HG02981 (cell line): ENCODE data around the gene HDAC4.
"Not testable (repeated sequence)": the region's sequence is repeated elsewhere in the genome, so short reads cannot be mapped to it uniquely, and the experiment has no call there.

Experiments
- ATAC-seq: cut with Tn5 transposase; IDR thresholded peaks from one replicate; pipeline ENCODE4 v1.9.1; 2021; ENCODE audit warnings: mild to moderate bottlenecking, moderate library complexity; ENCODE audit not compliant: unreplicated experiment

Gene HDAC4

DNA sequence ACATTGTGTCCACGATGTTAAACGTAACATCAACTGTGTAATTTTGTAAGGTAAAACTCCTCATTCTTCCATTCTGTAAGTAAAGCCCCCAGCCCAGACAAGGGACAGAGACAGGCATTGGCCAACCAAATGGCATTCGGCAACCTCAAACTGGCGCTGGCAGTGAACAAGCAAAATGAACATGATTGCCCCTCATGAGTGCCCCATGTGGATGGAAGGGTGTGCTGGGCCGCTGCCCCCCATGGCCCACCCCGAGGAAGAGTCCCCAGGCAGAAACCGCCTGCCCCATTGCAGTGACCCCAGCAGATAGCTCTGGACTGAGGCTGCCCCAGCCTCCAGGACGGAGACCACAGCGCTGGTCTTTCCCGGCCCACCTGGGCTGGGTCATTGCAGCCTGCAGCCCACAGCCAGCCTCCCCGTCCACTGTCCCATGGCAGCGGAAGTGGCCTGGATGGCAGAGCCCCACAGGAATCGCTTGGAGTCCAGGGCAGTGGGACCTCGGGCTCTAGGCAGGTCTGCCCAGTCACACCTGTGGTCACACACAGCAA, 220.2 kb downstream of the HDAC4 start:
- no peak for ATAC-seq

DNA sequence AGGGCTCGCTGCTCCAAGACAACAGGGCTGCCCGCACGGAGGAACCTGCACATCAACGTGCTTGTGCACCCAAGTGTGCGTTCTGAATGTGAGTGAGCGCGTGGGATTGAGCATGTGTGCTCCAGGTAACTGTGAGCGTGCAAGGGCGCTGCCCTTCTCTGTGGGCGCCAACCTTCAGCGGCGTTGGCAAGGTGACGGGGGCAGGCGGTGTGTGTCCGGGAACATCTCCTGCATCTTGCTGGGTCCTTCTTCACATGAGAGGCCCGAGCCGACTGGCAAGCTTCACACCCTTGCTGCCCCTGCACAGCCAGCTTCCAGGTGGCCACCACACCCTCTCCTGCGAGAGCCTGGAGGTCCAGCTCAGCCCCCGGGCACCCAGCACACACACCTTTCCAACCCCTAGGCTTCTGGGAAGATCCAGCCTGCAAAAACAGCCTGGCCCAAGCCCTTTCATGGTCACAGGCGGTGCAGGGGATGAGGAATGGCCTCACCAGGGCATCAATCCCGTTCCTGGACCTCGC, 220.9 kb downstream of the HDAC4 start:
- no peak for ATAC-seq

DNA sequence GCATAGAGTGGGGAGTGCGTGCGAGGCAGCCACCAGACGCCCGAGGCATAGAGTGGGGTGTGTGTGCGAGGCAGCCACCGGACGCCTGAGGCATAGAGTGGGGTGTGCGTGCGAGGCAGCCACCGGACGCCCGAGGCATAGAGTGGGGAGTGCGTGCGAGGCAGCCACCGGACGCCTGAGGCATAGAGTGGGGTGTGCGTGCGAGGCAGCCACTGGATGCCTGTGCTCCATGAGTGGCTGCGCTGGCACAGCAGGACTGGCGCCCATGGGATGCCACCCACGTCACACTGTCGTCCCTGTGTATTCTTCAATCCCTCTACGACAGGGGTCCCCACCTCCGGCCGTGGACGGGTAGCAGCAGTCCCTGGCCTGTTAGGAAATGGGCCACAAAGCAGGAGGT, 221.9 kb downstream of the HDAC4 start:
- no peak for ATAC-seq

DNA sequence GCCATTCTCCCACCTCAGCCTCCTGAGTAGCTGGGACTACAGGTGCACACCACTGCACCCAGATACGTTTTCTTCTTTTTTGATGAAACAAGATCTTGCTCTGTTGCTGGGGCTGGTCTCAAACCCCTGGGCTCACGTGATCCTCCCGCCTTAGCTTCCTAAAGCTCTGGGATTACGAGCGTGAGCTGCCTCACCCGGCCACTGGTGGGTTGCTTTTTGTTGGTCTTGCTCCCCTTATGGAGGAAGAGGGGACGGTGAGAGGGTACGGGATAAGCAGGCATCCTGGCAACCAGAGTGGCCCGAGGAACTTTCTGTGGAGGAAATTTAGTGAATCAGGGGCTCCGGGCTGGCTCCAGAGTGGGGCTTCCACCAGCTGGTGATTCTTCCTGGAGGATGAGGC, 222.3 kb downstream of the HDAC4 start:
- ATAC-seq = no peak

DNA sequence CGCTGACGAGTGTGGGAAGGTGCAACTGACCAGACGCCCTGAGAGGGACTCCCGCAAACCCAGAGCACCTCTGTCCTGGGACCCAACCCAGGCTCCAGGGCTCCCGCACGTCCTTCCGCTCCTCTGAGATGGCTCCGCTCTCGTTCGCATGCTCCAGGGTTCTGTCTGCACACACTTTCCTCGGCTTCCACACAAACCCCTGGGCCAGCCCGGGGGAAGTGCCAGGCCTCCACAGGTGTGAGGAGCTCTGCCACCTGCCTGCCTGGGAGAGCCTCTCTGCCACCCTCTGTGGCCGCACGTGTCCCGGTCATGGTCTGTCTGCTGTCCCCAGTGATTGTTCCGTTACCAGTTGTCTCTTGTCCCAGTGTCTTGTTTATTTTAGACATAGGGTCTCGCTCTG, 222.9 kb downstream of the HDAC4 start:
- ATAC-seq = no peak

DNA sequence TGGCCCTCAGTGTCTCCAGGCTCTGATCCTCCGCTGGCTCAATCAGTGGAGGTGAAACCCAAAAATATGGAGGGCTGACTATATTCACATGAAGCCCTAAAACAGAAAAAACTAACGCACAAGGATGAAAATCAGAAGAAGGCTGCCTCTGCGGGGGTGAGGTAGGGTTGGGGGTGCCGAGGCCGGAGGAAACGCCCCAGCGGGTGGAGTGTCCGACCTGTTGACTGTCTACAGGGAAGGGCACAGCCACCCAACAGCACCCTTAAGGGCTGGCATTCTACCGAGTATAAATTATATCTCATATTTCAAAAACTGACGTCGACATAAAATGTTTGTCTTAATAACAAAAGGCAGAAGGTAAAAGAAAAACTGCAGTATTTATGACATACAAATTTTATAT, 223.5 kb downstream of the HDAC4 start:
- ATAC-seq = no peak

DNA sequence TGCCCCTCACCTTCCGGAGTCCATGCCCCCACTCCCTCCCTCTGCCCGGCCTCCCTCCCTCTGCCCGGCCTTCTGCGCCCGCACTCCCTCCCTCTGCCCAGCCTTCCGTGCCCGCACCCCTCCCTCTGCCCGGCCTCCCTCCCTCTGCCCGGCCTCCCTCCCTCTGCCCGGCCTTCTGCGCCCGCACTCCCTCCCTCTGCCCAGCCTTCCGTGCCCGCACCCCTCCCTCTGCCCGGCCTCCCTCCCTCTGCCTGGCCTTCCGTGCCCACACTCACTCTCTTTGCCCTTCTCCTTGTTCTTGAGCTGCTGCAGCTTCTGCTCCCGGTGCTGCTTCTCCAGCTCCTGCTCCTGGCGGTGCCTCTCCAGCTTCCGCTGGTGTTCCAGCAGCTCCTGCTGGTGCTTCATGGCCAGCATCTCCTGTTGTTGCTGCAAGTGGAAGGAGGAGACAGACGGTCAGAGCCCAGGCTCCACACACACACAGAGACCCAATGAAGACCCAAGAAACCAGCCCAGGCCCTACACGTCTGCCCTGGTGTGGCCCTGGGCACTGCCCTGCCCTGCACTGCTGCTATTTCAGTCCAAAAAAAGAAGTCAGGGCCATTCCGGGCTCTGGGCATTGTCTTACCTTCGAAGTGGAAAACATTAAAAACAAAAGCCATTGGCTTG, 224.5 kb downstream of the HDAC4 start:
- ATAC-seq = not testable (repeated sequence)

DNA sequence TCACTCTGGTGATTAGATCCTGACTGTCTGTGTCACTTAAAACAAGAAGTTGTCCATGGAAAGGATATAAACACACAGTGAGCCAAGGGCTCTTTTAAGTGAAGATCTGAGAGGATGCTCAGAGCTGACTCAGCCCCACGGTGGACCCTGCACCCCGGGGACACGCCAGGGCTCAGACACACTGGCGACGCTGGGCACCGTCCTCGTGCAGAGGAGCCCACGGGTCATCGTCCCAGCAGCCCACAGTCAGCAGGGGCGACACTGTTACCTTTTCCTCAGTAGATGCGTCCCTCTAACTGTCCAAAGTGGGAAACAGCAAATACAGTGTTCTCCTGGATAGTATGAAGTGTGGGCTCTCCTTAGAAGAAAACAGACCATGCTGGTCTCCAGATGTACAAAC, 225.6 kb downstream of the HDAC4 start:
- ATAC-seq = no peak

DNA sequence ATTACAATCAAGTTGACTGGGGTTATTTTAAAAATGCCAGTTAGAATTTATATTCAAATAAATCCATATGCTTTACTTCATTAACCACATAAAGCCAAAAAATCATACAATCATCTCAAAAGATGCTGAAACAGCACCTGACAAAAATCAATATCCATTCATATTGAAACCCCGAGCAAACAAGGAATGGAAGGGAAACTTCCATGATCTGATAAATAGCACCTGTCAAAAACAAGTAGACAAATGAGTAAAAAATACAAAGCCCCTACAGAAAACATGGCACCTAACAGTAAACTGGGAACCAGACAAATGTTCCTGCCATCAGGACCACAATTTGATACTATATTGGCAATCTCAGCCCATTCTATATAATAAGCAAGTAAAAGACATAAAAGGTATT, 227.5 kb downstream of the HDAC4 start:
- ATAC-seq = no peak

DNA sequence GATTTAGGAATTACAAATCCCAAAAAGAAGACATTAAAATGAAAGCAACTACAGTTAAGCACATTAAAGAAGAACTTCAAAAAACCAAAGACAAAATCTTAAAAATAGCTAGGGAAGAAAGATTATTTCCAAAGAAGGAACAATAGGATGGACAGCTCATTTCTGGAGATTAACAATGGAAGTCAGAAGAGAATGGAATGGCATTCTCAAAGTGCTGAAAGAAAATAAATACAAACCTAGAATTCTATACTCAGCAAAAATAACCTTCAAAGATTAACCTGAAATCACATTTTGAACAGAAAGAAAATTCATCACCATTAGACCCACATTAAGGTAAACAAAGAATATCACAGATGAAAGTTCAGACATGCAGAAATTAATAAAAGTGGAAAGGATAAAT, 229.2 kb downstream of the HDAC4 start:
- no peak for ATAC-seq

DNA sequence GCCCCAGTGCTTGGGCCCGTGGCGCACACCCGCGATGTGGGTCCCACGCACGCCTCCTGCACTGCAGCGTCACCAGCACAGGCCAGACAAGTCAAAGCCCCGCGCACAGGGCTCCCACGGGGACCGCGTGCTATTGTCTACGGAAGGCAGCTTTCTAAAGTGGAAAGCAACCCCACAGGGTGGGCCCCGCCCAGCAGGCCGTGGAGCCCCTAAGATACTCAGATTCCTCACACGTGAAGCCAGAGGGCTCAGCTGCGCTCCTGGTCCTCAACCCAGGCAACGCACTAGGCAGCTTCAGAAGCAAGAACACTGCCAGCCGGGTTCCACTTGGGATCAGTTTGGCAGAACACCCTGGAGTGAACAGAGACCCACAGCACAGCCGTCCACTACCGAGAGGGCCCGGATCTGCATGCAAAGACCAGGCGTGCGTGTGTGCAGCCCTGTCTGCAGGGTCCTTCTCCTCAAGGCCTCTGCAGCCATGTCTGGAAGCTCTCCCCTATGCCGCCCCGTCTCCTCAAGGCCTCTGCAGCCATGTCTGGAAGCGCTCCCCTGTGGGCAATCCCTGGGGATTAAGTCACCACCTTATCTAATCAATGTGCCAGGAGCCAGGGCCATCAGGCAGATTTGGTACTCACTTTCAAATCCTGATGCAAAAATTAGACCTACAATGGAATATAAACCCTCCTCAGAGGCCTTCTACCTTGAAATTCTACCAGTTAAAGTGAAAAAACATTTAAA, 231.3 kb downstream of the HDAC4 start:
- ATAC-seq = no peak

DNA sequence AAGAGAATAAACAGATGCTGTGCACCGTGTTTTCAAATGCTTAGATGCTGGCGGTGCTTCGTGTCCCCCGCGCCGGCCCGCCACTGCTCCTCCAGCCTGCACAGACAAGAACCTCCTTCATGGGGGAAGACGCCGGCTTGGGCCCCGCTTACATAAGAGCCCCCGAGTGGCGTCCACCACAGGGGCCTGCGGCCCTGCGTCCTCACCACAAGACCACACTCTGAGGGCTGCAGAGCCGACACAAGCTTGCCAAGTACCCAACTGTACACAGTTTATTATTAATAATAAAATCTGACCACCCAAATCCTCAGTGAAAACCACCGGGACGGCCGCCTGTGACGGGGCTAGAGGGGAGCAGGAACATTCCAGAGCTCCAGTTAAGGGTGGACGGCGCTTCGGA, 232.2 kb downstream of the HDAC4 start:
- no peak for ATAC-seq

DNA sequence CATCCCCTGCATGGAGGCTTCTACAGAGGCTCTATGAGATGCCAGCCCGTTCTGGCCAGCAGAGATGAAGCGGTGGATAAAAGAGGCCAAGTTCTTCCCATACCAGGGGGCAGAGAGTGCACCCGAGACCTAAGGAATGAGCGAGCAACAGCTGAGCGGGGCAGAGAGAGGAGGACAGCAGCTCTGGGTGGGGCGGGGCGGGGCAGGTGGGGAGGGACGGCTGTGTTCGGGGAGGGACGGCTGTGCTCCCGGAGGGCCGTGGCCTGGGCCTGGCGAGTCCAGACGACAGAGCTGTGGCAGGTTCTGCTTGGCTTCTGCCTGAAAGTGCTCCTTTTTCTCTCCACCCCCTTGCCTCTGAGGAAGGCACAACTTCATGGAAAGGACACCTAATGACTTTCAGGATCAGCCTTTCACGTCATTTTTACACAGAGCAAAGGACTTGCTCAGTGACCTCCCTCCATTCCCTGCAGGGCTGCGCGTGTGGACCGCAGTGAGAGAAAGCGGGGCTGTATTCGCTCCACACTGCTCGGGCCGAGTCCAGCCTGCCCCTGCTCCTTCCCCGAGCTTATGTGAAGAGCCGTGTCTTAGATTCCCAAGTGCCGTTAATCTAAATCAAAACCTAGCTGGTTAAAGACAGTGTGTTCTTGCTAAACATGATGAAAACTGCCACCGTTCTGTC, 232.9 kb downstream of the HDAC4 start:
- ATAC-seq = no peak

DNA sequence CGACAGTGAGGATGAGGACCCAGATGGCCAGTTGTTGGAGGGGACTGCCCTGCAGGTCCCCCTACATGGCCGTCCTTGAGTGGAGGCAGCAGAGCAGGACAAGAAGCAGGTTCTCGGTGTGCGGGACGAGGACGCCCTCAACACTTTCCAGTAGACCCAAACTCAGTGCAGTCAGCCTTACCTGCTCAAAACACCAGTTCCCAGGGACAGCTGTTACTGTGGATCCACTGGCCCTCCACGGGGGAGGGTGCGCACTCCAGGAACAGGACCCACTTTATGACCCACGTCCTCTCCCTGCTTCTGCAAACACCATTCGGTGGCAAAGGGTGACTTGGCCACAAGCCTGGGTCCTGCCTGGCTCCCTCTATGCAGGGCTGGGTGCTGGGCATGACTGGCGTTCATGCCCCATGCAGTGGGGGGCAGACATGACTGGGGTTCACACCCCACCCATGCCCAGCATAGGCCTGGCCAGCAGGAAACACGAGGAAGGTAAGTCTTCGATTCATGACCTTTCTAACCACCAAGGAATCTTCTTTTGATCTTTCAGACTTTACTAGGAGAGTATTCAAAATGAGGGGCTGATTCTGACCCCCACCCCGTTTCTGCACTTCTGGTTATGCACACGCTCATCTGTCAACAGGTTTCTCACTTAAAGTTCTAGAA, 233.7 kb downstream of the HDAC4 start:
- no peak for ATAC-seq

DNA sequence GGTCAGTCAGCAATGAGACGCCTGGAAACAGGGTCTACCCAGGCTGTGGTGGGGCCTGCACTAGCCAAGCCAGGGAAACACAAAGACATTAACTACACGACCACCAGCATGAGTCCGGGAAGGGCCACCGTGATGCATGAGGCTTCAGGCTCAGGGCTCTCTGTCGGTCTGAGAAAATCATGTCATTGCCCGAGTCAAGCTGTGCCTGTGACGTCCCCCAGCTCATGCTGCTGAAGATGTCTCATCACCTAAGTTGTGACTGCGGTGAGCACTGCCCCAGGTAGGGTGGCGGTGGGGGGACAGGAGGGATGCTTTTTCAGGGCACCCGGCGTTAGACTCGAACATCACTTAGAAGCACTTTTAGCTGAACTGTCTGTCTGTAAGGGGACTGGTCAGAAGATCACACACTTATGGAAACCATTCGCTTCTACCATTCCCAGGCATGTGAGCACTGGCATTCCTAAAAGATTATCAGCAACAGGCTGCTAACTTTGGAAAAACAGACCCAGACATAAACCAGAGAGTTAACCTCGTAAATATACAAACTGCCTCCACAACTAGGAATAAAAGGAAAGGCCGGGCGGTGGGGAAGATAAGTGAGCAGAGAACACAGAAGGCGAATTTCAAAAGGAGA, 234.5 kb downstream of the HDAC4 start:
- no peak for ATAC-seq

DNA sequence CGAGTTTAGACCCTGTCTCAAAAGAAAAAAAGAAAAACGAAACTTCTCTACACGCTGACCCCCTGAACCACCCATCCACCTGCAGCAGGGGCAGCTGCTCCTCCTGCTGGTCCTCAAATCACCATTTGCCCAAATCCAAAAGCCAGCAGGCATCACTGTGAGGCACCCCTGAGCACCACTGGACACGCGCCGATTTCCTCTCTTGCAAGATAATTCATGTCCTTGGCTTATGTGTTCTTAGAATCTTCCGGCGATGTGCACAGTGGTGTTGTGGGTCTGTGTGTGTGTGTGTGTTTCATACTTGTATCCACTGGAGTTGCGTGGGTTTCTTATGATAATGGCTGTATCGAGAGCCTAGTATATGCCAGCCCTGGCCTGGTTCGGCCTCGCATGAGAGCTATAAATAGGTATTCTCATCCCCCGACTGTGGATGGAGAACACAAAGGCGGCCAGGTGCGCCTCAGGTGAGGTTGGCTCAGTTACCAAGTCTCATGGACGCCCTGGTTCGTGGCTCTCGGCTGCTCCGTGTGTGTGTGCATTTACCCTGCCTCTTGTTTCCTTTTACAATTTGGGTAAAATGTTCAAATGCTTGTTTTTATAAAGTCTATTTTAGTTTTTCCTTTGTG, 235.5 kb downstream of the HDAC4 start:
- no peak for ATAC-seq

DNA sequence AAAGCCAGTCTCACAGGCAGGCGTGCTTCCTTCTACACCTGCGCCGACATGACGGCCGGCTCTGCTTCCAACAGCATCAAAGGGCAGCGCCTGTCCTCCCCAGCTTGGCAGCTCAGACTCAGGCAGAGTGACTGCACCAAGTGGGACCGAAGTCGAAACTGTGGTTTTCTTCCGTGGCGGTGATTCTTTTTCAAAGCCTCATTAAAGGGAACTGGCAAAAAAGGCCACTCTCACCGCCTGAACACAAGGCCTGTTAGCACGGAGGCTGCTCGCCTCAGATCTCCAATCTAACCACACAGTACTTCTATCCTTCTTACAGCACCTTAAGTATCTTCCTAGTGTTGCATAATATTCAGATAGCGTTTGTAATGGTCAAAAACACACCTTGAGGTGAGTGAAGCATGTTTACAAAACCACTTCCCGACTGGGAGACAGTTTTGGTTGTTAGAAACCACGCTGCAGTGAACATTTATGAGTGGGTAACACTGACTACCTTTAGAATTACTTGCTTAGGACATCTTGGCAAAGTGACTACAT, 236.4 kb downstream of the HDAC4 start:
- no peak for ATAC-seq

DNA sequence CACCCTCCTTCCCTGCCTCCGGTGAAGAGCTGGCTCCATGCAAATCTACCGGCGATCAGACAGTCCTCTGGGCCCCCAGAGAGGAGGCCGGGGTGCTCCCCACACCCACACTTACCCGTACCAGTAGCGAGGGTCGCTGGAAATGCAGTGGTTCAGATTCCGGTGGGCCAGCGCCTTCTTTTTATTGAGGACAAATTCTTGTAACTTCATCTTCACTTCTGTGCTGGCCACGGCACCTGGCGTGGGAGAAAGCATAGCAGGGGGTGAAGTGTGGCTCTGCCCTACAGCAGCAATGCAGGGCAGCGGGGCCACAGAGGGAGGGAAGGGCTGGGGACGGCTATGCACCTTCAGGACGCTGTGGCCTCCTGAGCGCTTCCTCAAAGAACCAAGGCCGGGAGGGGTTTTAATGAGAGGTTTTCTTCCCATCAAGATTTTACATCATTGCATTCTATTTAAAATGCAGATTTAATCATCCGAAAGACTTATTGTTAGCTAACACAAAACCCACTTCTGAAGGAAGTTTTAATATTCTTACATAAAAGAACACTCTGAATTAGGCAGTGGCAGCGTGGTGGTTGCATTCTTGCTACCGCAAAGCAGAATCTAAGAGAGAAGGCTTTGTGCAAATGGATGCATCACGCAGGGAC, 237.0 kb downstream of the HDAC4 start:
- no peak for ATAC-seq

DNA sequence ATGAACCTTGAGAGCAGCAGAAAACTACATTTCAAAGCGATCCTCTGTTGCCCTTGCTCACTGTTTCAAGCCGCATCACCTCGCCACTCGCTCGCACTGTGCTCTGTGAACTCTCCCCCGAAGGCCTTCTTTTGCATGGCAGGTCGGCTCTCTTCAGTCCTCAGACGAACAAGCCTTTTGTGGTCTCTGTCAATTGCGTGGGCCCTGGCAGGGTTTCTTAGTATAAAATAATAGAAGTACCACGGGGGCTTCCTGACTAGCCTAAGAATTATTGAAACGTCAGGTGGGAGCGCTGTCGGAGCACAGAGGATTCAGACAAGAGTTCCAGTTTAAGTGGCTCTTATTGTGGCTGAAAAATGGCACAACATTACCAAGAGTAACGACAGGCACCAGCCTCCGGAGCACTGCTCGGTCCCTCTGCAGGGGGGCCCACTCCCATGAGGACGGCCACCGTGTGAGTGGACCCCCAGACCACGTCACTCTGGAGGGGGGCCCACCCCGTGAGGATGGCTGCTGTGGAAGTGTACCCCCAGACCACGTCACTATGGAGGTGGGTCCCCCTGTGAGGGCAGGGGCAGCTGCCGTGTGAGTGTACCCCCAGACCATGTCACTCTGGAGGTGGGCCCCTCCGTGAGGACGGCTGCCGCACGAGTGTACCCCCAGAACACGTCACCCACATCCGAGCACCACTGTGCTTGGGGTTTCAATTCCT, 237.7 kb downstream of the HDAC4 start:
- no peak for ATAC-seq
